ENCODE measurements around the gene CCDC3.

CCDC3 gene

GRCh38 chr10:12981570-12981969 lies 19.9 kb downstream of the CCDC3 start:
- no CpG with 5 or more reads among the region's 4 CpGs for WGBS (ENCODE audit: extremely low coverage, insufficient coverage, low lambda C conversion rate)
- Histone ChIP-seq H3K79me2 (ENCODE audit: control insufficient read depth, insufficient read depth, low read length) (no peaks in the 10 kb centered on the region), H3K27ac (ENCODE audit: low read depth, low read length) (no peak overlapping the region), H3K27me3 (ENCODE audit: insufficient read depth, low read length, poor library complexity) (no peaks in the 10 kb centered on the region), H3K4me3 (ENCODE audit: low read length) (no peak overlapping the region), H3K4me1 (ENCODE audit: control insufficient read depth, low read depth, low read length) (no peaks in the 10 kb centered on the region), H3K23ac (ENCODE audit: low read length) (no peak overlapping the region), H3K79me1 (ENCODE audit: low read length) (no peaks in the 10 kb centered on the region), H2BK15ac (replicated peaks; ENCODE audit: low read depth) (no peak overlapping the region), H3K18ac (ENCODE audit: low read length) (no peak overlapping the region), H3K36me3 (ENCODE audit: control insufficient read depth, insufficient read depth, low read length) (no peaks in the 10 kb centered on the region), H2BK5ac (ENCODE audit: low read length) (no peak overlapping the region), H3K9ac (ENCODE audit: low read length) (no peak overlapping the region), H2AK5ac (ENCODE audit: low read length) (no peak overlapping the region), H3K4me2 (ENCODE audit: low read length) (no peak overlapping the region), H4K5ac (ENCODE audit: low read length) (no peak overlapping the region), H3K4ac (ENCODE audit: low read depth, low read length) (no peak overlapping the region), H2BK120ac (ENCODE audit: low read depth, low read length) (no peak overlapping the region), H4K8ac (ENCODE audit: low read depth, low read length) (no peak overlapping the region), H3K56ac (ENCODE audit: low read length) (no peak overlapping the region)
- no peak for DNase-seq

- H3K79me1 ChIP-seq (ENCODE audit: low read length), result no peaks in the 10 kb centered on the region
- H3K27ac ChIP-seq (ENCODE audit: low read depth, low read length), result no peak overlapping the region
- H3K27me3 ChIP-seq (ENCODE audit: insufficient read depth, low read length, poor library complexity), result no peaks in the 10 kb centered on the region
- no peak for DNase-seq
- no peaks in the 10 kb centered on the region for H3K4me1 ChIP-seq (ENCODE audit: control insufficient read depth, low read depth, low read length)
- no peak overlapping the region for H4K8ac ChIP-seq (ENCODE audit: low read depth, low read length)
- no peaks in the 10 kb centered on the region for H3K79me2 ChIP-seq (ENCODE audit: control insufficient read depth, insufficient read depth, low read length)
- H3K18ac ChIP-seq (ENCODE audit: low read length), result no peak overlapping the region
- H3K23ac ChIP-seq (ENCODE audit: low read length), result no peak overlapping the region
- H3K4me2 ChIP-seq (ENCODE audit: low read length), result no peak overlapping the region
- no peak overlapping the region for H2BK5ac ChIP-seq (ENCODE audit: low read length)
- no peak overlapping the region for H2AK5ac ChIP-seq (ENCODE audit: low read length)
- H3K36me3 ChIP-seq (ENCODE audit: control insufficient read depth, insufficient read depth, low read length), result no peaks in the 10 kb centered on the region
- no peak overlapping the region for H3K56ac ChIP-seq (ENCODE audit: low read length)
- no peak overlapping the region for H4K5ac ChIP-seq (ENCODE audit: low read length)
- H2BK15ac ChIP-seq (replicated peaks; ENCODE audit: low read depth), result no peak overlapping the region
- WGBS (ENCODE audit: extremely low coverage, insufficient coverage, low lambda C conversion rate), result no CpG with 5 or more reads among the region's 6 CpGs
- H3K9ac ChIP-seq (ENCODE audit: low read length), result no peak overlapping the region
- H3K4ac ChIP-seq (ENCODE audit: low read depth, low read length), result no peak overlapping the region
- no peak overlapping the region for H2BK120ac ChIP-seq (ENCODE audit: low read depth, low read length)
- H3K4me3 ChIP-seq (ENCODE audit: low read length), result no peak overlapping the region
These were observed 20.7 kb downstream of the CCDC3 start for GRCh38 chr10:12980713-12981306.

GRCh38 chr10:12980102-12980661 lies 21.3 kb downstream of the CCDC3 start:
- H3K4me2 ChIP-seq (ENCODE audit: low read length), result no peak overlapping the region
- no peak overlapping the region for H2BK15ac ChIP-seq (replicated peaks; ENCODE audit: low read depth)
- no peak overlapping the region for H3K56ac ChIP-seq (ENCODE audit: low read length)
- H3K4ac ChIP-seq (ENCODE audit: low read depth, low read length), result no peak overlapping the region
- no peak overlapping the region for H4K5ac ChIP-seq (ENCODE audit: low read length)
- no peaks in the 10 kb centered on the region for H3K79me2 ChIP-seq (ENCODE audit: control insufficient read depth, insufficient read depth, low read length)
- no peaks in the 10 kb centered on the region for H3K27me3 ChIP-seq (ENCODE audit: insufficient read depth, low read length, poor library complexity)
- H3K4me1 ChIP-seq (ENCODE audit: control insufficient read depth, low read depth, low read length), result no peaks in the 10 kb centered on the region
- H2BK5ac ChIP-seq (ENCODE audit: low read length), result no peak overlapping the region
- H4K8ac ChIP-seq (ENCODE audit: low read depth, low read length), result no peak overlapping the region
- no peak overlapping the region for H3K27ac ChIP-seq (ENCODE audit: low read depth, low read length)
- no CpG with 5 or more reads among the region's 7 CpGs for WGBS (ENCODE audit: extremely low coverage, insufficient coverage, low lambda C conversion rate)
- DNase-seq, result no peak
- no peaks in the 10 kb centered on the region for H3K79me1 ChIP-seq (ENCODE audit: low read length)
- no peak overlapping the region for H3K18ac ChIP-seq (ENCODE audit: low read length)
- no peak overlapping the region for H2BK120ac ChIP-seq (ENCODE audit: low read depth, low read length)
- H2AK5ac ChIP-seq (ENCODE audit: low read length), result no peak overlapping the region
- H3K23ac ChIP-seq (ENCODE audit: low read length), result no peak overlapping the region
- no peaks in the 10 kb centered on the region for H3K36me3 ChIP-seq (ENCODE audit: control insufficient read depth, insufficient read depth, low read length)
- no peak overlapping the region for H3K9ac ChIP-seq (ENCODE audit: low read length)
- no peak overlapping the region for H3K4me3 ChIP-seq (ENCODE audit: low read length)

GRCh38 chr10:12978891-12979290 lies 22.6 kb downstream of the CCDC3 start:
- Histone ChIP-seq H3K4me3 (ENCODE audit: low read length) (no peak overlapping the region), H3K4ac (ENCODE audit: low read depth, low read length) (no peak overlapping the region), H3K18ac (ENCODE audit: low read length) (no peak overlapping the region), H4K8ac (ENCODE audit: low read depth, low read length) (no peak overlapping the region), H2BK5ac (ENCODE audit: low read length) (no peak overlapping the region), H4K5ac (ENCODE audit: low read length) (no peak overlapping the region), H3K56ac (ENCODE audit: low read length) (no peak overlapping the region), H3K79me2 (ENCODE audit: control insufficient read depth, insufficient read depth, low read length) (no peaks in the 10 kb centered on the region), H2BK120ac (ENCODE audit: low read depth, low read length) (no peak overlapping the region), H3K79me1 (ENCODE audit: low read length) (no peaks in the 10 kb centered on the region), H2AK5ac (ENCODE audit: low read length) (no peak overlapping the region), H3K27ac (ENCODE audit: low read depth, low read length) (no peak overlapping the region), H3K36me3 (ENCODE audit: control insufficient read depth, insufficient read depth, low read length) (no peaks in the 10 kb centered on the region), H3K27me3 (ENCODE audit: insufficient read depth, low read length, poor library complexity) (no peaks in the 10 kb centered on the region), H3K4me2 (ENCODE audit: low read length) (no peak overlapping the region), H3K4me1 (ENCODE audit: control insufficient read depth, low read depth, low read length) (no peaks in the 10 kb centered on the region), H2BK15ac (replicated peaks; ENCODE audit: low read depth) (no peak overlapping the region), H3K23ac (ENCODE audit: low read length) (no peak overlapping the region), H3K9ac (ENCODE audit: low read length) (no peak overlapping the region)
- no CpG with 5 or more reads among the region's 4 CpGs for WGBS (ENCODE audit: extremely low coverage, insufficient coverage, low lambda C conversion rate)
- DNase-seq, result no peak

- Histone ChIP-seq H3K4me1 (ENCODE audit: control insufficient read depth, low read depth, low read length) (no peaks in the 10 kb centered on the region), H3K36me3 (ENCODE audit: control insufficient read depth, insufficient read depth, low read length) (no peaks in the 10 kb centered on the region), H3K27ac (ENCODE audit: low read depth, low read length) (no peak overlapping the region), H3K79me1 (ENCODE audit: low read length) (no peaks in the 10 kb centered on the region), H3K4ac (ENCODE audit: low read depth, low read length) (no peak overlapping the region), H2BK5ac (ENCODE audit: low read length) (no peak overlapping the region), H3K23ac (ENCODE audit: low read length) (no peak overlapping the region), H3K4me3 (ENCODE audit: low read length) (no peak overlapping the region), H3K79me2 (ENCODE audit: control insufficient read depth, insufficient read depth, low read length) (no peaks in the 10 kb centered on the region), H3K9ac (ENCODE audit: low read length) (no peak overlapping the region), H3K27me3 (ENCODE audit: insufficient read depth, low read length, poor library complexity) (no peaks in the 10 kb centered on the region), H2AK5ac (ENCODE audit: low read length) (no peak overlapping the region), H3K56ac (ENCODE audit: low read length) (no peak overlapping the region), H4K8ac (ENCODE audit: low read depth, low read length) (no peak overlapping the region), H2BK120ac (ENCODE audit: low read depth, low read length) (no peak overlapping the region), H4K5ac (ENCODE audit: low read length) (no peak overlapping the region), H2BK15ac (replicated peaks; ENCODE audit: low read depth) (no peak overlapping the region), H3K18ac (ENCODE audit: low read length) (no peak overlapping the region), H3K4me2 (ENCODE audit: low read length) (no peak overlapping the region)
- no CpG with 5 or more reads among the region's 5 CpGs for whole genome bisulfite sequencing (ENCODE audit: extremely low coverage, insufficient coverage, low lambda C conversion rate)
- DNase-seq, result no peak
These were observed 25.6 kb downstream of the CCDC3 start for GRCh38 chr10:12975906-12976305.

GRCh38 chr10:12975266-12975665 lies 26.2 kb downstream of the CCDC3 start:
- no peak overlapping the region for H3K18ac ChIP-seq (ENCODE audit: low read length)
- no peaks in the 10 kb centered on the region for H3K36me3 ChIP-seq (ENCODE audit: control insufficient read depth, insufficient read depth, low read length)
- no peaks in the 10 kb centered on the region for H3K4me1 ChIP-seq (ENCODE audit: control insufficient read depth, low read depth, low read length)
- no peak overlapping the region for H3K4me3 ChIP-seq (ENCODE audit: low read length)
- no peak overlapping the region for H2BK5ac ChIP-seq (ENCODE audit: low read length)
- WGBS (ENCODE audit: extremely low coverage, insufficient coverage, low lambda C conversion rate), result no CpG with 5 or more reads among the region's 3 CpGs
- H3K79me2 ChIP-seq (ENCODE audit: control insufficient read depth, insufficient read depth, low read length), result no peaks in the 10 kb centered on the region
- no peak overlapping the region for H3K4ac ChIP-seq (ENCODE audit: low read depth, low read length)
- H4K8ac ChIP-seq (ENCODE audit: low read depth, low read length), result no peak overlapping the region
- peak; percentile 58 for DNase-seq
- no peak overlapping the region for H2BK120ac ChIP-seq (ENCODE audit: low read depth, low read length)
- no peaks in the 10 kb centered on the region for H3K27me3 ChIP-seq (ENCODE audit: insufficient read depth, low read length, poor library complexity)
- H2AK5ac ChIP-seq (ENCODE audit: low read length), result no peak overlapping the region
- H3K56ac ChIP-seq (ENCODE audit: low read length), result no peak overlapping the region
- H3K9ac ChIP-seq (ENCODE audit: low read length), result no peak overlapping the region
- H4K5ac ChIP-seq (ENCODE audit: low read length), result no peak overlapping the region
- no peak overlapping the region for H3K4me2 ChIP-seq (ENCODE audit: low read length)
- no peaks in the 10 kb centered on the region for H3K79me1 ChIP-seq (ENCODE audit: low read length)
- H2BK15ac ChIP-seq (replicated peaks; ENCODE audit: low read depth), result no peak overlapping the region
- no peak overlapping the region for H3K23ac ChIP-seq (ENCODE audit: low read length)
- H3K27ac ChIP-seq (ENCODE audit: low read depth, low read length), result no peak overlapping the region
